GM18861 (cell line): Measurements from ENCODE around the gene CYP2S1.
"Not testable (repeated sequence)": the region's sequence is repeated elsewhere in the genome, so short reads cannot be mapped to it uniquely, and the experiment has no call there.

Experiments used
- ATAC-seq: cut with Tn5 transposase; IDR thresholded peaks from one replicate; pipeline ENCODE4 v1.9.1; 2021; ENCODE audit not compliant: unreplicated experiment

CYP2S1 gene

GRCh38 chr19:41225238-41226052 lies 32.4 kb downstream of the CYP2S1 start:
- ATAC-seq = no peak

- ATAC-seq = no peak
Measured at GRCh38 chr19:41226053-41226873, 33.2 kb downstream of the CYP2S1 start.

- ATAC-seq = no peak
Measured at GRCh38 chr19:41226874-41227390, 33.9 kb downstream of the CYP2S1 start.

- no peak for ATAC-seq
Measured at GRCh38 chr19:41228486-41228885, 35.5 kb downstream of the CYP2S1 start.

GRCh38 chr19:41229338-41229737 lies 36.3 kb downstream of the CYP2S1 start:
- not testable (repeated sequence) for ATAC-seq

GRCh38 chr19:41230067-41230857 lies 37.2 kb downstream of the CYP2S1 start:
- ATAC-seq = no peak

- ATAC-seq = no peak
Measured at GRCh38 chr19:41232686-41233085, 39.7 kb downstream of the CYP2S1 start.

GRCh38 chr19:41233748-41234240 lies 40.8 kb downstream of the CYP2S1 start:
- ATAC-seq = no peak

- no peak for ATAC-seq
Measured at GRCh38 chr19:41234512-41235168, 41.6 kb downstream of the CYP2S1 start.

GRCh38 chr19:41235480-41235879 lies 42.5 kb downstream of the CYP2S1 start:
- no peak for ATAC-seq

- ATAC-seq = no peak
Measured at GRCh38 chr19:41238244-41238643, 45.2 kb downstream of the CYP2S1 start.

- no peak for ATAC-seq
Measured at GRCh38 chr19:41239363-41239762, 46.3 kb downstream of the CYP2S1 start.

GRCh38 chr19:41239961-41240574 lies 47.0 kb downstream of the CYP2S1 start:
- ATAC-seq = no peak

- no peak for ATAC-seq
Measured at GRCh38 chr19:41241859-41242258, 48.8 kb downstream of the CYP2S1 start.

GRCh38 chr19:41244117-41244516 lies 51.1 kb downstream of the CYP2S1 start:
- no peak for ATAC-seq

- ATAC-seq = no peak
Measured at GRCh38 chr19:41245843-41246242, 52.8 kb downstream of the CYP2S1 start.

- ATAC-seq = no peak
Measured at GRCh38 chr19:41248895-41249294, 55.9 kb downstream of the CYP2S1 start.

GRCh38 chr19:41249707-41250423 lies 56.8 kb downstream of the CYP2S1 start:
- ATAC-seq = no peak

GRCh38 chr19:41253660-41254059 lies 60.6 kb downstream of the CYP2S1 start:
- no peak for ATAC-seq
